Measurements from ENCODE around the gene STN1. TPM values are rescaled to one million over a fixed set of nuclear protein-coding genes. Genes with fewer than 3 reads are reported as not detected.
A peak's percentile ranks its signal among the peaks of the same experiment; 100 is the strongest.

STN1 gene
- total and polyA plus RNA-seq, 10 of the 15 experiments (the other 5 are each of a cell fraction or from before 2014, with no cell fraction given) = 22.2 to 31.8 (median 28.5) TPM

GRCh38 chr10:103915796-103916195, 2.2 kb downstream of the STN1 start (continued):
- peak; percentile 30; the same call in 1 of the 3 replicates for TF ChIP-seq POU2F2 (IDR thresholded peaks at IDR 0.05; ENCODE audit: borderline replicate concordance, low read depth, low read length)
- peak; percentile 56; the same call in 1 of the 2 replicates for TF ChIP-seq ZNF687 (IDR thresholded peaks at IDR 0.05)

- WGBS (ENCODE audit: insufficient coverage, insufficient replicate concordance, low lambda C conversion rate, missing lambda C conversion rate) = 96% methylated on average over 4 of the region's 4 CpGs
- CTCF ChIA-PET = no interaction called here
- peaks cover 18% of the 10 kb centered on the region for H3K79me2 ChIP-seq (ENCODE audit: control insufficient read depth, insufficient read depth, low read length)
- TF ChIP-seq, protein P1, sequence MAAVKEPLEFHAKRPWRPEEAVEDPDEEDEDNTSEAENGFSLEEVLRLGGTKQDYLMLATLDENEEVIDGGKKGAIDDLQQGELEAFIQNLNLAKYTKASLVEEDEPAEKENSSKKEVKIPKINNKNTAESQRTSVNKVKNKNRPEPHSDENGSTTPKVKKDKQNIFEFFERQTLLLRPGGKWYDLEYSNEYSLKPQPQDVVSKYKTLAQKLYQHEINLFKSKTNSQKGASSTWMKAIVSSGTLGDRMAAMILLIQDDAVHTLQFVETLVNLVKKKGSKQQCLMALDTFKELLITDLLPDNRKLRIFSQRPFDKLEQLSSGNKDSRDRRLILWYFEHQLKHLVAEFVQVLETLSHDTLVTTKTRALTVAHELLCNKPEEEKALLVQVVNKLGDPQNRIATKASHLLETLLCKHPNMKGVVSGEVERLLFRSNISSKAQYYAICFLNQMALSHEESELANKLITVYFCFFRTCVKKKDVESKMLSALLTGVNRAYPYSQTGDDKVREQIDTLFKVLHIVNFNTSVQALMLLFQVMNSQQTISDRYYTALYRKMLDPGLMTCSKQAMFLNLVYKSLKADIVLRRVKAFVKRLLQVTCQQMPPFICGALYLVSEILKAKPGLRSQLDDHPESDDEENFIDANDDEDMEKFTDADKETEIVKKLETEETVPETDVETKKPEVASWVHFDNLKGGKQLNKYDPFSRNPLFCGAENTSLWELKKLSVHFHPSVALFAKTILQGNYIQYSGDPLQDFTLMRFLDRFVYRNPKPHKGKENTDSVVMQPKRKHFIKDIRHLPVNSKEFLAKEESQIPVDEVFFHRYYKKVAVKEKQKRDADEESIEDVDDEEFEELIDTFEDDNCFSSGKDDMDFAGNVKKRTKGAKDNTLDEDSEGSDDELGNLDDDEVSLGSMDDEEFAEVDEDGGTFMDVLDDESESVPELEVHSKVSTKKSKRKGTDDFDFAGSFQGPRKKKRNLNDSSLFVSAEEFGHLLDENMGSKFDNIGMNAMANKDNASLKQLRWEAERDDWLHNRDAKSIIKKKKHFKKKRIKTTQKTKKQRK (IDR thresholded peaks at IDR 0.05; ENCODE audit: low read depth, low read length) = no peak
- TF ChIP-seq SUPT20H (IDR thresholded peaks at IDR 0.05; ENCODE audit: borderline replicate concordance, control insufficient read depth, low read depth, low read length) (no peak), ESRRA (IDR thresholded peaks at IDR 0.05; ENCODE audit: low read length) (no peak), MYC (IDR thresholded peaks at IDR 0.05; ENCODE audit: insufficient read depth, insufficient read length, insufficient replicate concordance, low read length, severe bottlenecking) (no peak), CBX3 (IDR thresholded peaks at IDR 0.05; ENCODE audit: borderline replicate concordance, low read depth) (no peak), HDAC2 (IDR thresholded peaks at IDR 0.05) (no peak), ZZZ3 (IDR thresholded peaks at IDR 0.05; ENCODE audit: control insufficient read depth, insufficient read length, low read depth) (no peak), GABPA (IDR thresholded peaks at IDR 0.05; ENCODE audit: low read depth) (no peak), E4F1 (IDR thresholded peaks at IDR 0.05; ENCODE audit: borderline replicate concordance, partially characterized antibody) (no peak), EZH2 (IDR thresholded peaks at IDR 0.05; ENCODE audit: borderline replicate concordance, control insufficient read depth, low read depth, low read length) (no peak), TAF1 (IDR thresholded peaks at IDR 0.05; ENCODE audit: borderline replicate concordance, low read depth, low read length) (no peak)
- H3K4me1 ChIP-seq (ENCODE audit: control insufficient read depth, insufficient read depth, low read length) = peaks cover 32% of the 10 kb centered on the region
- POLR2A ChIA-PET = no interaction called here
- H3K4me2 ChIP-seq (ENCODE audit: control insufficient read depth, insufficient read depth) = no peak overlapping the region
- H2AFZ ChIP-seq (ENCODE audit: control insufficient read depth, low read depth, low read length) = no peak overlapping the region
- DNase-seq (ENCODE audit: low read depth, low spot score) (no peak), ATAC-seq (no peak), FAIRE-seq (no peak)
- H3K9me3 ChIP-seq (replicated peaks; ENCODE audit: control insufficient read depth, insufficient read depth, low read length) = peaks cover 6% of the 10 kb centered on the region
- no peak overlapping the region for H3K4me3 ChIP-seq
- H3K27ac ChIP-seq (ENCODE audit: control insufficient read depth, insufficient read depth) = no peak overlapping the region
- intact Hi-C loops (cut with micrococcal nuclease; ENCODE audit: unreplicated experiment) (loop anchor here (10.0 kb wide), 1 partner anchor 422 kb away; the partner anchor contains the start of gene ITPRIP), in situ Hi-C loops (cut with MboI) (no loop called here)
- SMC1A ChIA-PET (ENCODE audit: uncharacterized antibody, unreplicated experiment) = no interaction called here
- no peak overlapping the region for H3K9ac ChIP-seq (ENCODE audit: control insufficient read depth, insufficient read depth, low read length)
- no TSS peak for BruUV-seq (replicated peaks)
- no peaks in the 10 kb centered on the region for H4K20me1 ChIP-seq (ENCODE audit: control insufficient read depth, insufficient read depth)
- H3K27me3 ChIP-seq (replicated peaks in 1 of 2; ENCODE audit: control insufficient read depth in 2 of 2, insufficient read depth in 2 of 2, low read length in 1 of 2) = no peaks in the 10 kb centered on the region
- RAD21 ChIA-PET (ENCODE audit: unreplicated experiment) = no interaction called here
- no peaks in the 10 kb centered on the region for H3K36me3 ChIP-seq (ENCODE audit: control insufficient read depth in 2 of 2, insufficient read depth in 2 of 2, low read length in 1 of 2)
Measured at GRCh38 chr10:103912759-103913158, 5.2 kb downstream of the STN1 start.

All from GM12878 (cell line).